ENCODE data around the gene SLCO4A1.

Gene SLCO4A1

DNA sequence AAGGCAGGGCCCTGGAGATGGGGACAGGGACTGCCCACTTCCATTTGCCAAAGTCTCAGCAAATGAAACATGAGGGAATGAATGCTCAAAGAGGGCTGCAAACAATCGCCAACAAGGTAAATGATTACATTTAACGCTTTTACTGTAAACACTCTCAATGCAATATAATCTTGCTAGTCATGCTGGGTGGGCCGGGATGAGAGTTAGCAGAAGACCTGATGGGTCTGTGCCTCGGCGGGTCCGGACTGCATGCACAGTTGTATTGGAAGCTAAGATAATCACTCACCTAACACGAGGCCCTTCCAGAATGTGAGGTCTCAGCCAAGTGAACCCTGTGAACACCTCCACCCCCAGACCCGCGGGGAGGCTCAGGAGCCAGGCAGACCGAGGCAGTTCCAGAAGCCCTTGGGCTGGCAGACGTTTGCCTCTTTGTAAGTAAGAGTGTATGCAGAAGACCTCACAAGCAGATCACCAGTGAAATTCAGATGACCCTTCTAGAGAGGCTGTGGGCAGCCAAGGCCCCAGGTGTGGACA lies 4.7 kb upstream of the SLCO4A1 start:
- no peak for DNase-seq (ENCODE audit: low read depth in 2 of 2)

DNA sequence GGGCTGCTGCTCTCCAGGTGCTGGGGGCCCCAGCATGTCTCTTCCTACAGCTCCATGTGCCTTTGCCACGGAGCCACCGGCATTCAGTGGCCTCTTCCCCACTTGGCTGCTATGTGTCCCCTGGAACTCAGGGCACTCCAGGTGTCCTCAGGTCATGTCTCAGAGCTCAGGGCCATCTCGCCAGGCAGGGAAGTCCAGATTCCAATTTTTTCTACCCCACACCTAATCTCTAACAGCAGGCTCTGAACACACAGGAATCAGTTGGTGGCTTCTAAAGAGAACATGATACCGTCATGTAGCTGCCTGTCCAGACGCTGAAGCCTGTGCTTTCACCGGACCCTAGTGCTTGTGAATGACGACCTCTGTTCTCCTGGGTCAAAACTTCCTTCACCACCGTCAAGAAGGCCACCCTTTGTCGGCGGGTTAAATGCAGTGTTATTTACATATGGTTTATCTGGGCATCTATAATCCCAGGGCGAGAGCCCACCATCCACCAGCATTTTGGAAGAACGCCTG lies 4.2 kb upstream of the SLCO4A1 start:
- no peak for DNase-seq (ENCODE audit: low read depth in 2 of 2)

DNA sequence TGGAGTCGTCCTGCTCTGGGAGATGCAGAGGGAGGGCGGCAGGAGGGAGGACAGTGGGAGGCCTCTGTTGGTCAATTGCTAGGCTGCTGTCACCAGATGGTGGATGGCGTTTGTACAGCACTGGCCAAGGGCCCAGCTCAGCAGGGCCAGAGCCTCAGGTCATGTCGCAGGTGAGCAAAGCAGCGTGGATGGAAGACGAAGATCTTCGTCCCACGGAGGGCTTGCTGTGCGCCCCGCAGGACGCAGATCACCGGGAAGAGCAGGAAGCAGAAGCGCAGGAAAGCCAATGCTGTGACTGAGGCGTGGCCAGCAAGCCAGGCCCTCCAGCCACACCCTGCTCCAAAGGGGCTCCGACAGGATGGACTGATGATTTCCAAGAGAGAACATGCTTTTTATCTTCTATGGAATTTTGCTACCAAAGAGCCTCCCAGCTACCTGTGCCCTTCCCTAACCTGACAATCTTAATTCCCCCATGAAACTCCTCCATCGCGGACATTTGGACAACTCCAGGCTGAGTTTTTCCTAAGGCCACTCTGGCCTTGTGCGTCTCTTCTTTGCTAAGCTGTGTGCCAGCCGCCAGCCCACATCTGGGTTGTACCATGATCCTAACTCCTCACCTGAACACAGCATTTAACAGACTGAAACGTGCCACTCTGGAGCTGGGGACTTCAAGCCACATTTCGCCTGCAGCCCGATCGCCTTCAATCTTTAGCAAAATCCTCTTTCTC lies 3.5 kb upstream of the SLCO4A1 start:
- no peak for DNase-seq (ENCODE audit: low read depth in 2 of 2)

DNA sequence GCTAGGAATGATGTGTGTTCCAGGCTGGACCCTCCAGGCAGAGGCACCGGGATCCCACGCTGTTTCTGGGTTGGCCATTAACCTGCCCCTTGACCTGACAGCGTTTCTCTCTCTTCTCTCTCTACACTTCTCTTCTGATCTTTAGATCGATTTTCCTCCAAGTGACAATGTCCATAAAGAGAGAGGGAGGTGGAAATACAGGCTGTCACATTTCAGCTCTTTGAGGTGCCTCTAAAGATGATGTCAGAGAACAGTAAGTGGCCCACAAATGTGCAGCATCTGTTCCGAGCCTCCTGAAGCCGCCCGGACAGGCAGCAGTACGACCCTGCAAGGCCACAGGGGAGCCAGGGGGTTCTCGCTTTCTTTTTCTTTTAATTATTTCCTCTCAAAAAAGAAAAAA lies 2.5 kb upstream of the SLCO4A1 start:
- DNase-seq (ENCODE audit: low read depth in 2 of 2): no peak

DNA sequence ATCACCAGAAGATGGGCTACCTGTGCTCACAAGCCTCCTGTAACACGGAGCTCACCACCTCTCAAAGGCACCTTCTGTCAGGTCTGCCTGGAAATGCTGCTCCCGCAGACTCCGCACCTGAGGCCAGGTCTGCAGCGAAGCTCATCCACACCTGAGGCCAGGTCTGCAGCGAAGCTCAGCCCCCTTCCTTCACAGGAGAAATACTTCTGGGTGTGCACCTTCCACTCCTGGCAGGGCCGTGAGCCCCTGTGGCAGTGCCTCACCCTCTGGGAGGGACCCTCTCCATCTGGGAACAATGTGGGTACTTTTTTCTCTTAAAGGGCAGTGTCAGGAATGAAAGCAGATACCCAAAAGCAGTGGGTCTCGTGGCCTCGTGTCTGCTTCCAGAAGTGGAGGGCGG lies 1.4 kb upstream of the SLCO4A1 start:
- no peak for DNase-seq (ENCODE audit: low read depth in 2 of 2)

DNA sequence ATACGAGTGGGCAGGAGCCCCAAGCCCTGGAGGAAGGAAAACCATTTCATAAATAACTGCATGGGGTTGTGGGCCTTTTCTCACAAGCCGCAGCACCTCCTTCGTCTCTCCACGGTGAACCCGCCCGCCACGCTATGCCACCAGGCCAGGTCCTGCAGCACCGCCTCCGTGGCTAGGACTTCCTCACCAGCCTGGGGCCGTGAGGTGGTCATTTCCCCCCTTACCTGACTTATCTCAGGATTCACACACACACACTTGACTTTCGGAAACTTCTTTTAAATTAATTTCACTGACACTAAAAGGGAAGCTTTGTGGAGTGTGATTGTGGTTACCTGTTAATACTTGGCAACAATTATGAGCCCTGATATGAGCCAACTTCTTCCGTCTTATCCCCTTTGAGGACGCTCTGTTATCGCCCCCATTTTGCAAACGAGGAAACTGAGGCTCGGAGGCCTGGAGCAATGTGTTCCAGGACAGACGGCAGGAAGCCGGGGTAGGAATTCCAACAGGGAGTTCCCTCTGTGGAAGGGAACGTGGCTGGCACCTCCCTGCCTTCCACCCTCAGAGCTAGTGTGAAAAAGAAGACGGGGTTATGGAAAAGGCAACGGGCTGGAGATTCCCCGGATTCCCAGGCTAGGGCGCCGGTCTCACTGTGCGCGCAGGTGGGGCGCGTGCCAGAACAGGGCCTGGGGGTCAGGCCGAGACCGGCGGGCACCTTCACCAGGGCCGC lies 817 bp upstream of the SLCO4A1 start:
- no peak for DNase-seq (ENCODE audit: low read depth in 2 of 2)

DNA sequence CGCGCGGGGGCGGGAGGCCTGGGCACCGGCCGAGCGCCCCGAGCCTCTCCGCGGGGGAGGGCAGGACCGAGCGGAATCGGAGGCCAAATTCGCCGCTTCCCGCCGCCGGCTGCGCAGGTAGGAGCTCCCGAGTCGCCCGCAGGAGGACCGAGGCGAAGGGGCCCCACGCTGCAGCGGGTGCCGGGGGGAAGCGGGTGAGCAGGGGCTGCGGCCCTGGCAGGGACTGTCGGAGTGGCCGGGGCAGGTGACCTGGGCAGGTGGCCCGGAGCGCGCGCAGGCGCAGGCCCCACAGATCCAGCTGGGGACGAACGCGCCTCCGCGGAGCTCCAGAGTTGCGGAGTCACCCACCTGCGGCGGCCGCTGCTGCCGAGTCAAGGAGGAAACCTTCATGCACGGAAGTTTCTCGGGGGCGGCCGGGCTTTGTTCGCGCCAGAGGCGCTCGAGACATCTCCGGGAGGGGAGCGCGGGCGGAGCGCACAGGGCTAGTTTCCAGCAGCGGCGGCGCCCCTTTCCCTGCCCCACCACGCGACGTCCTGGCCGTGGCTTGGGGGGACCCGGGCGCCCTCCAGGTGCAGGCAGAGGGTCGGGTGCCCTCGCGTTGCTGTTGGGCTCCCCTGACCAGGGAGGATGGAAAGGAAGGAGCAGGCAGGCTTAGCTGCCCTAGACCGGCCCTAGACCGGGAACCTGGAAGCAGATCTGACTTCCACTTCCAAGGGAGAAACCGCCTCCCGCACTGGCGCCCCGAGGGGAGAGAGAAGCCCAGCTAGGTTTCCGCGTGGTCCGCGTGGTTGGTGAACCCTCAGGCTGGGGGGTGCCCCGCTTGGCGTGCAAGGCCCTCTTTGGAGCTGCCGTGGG lies 590 bp downstream of the SLCO4A1 start:
- peak; percentile 36 to 47 for DNase-seq (ENCODE audit: low read depth in 2 of 2)

DNA sequence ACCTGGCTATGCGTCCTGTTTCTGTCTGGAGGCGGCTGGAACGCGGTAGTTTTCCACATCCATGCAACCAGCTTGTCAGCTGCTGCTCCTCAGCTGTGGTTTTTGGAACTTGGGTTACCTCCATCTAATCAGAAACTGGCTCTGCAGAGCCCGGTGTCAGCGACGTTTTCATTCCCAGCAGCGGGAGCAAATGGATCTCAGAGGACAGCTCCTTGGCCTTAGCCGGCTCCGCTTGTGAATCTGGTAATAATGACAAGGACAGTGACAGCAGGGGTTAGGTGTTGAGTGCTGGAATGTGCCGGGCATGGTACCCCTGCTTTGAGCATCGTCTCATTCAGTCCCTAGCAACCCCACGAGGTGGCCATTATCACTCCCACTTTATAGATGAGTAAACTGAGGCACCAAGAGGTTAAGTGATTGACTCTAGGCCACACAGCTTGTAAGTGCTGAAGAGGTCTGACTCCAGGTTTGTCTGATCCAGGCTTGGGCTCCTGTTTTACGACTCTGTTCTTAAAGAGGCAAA lies 1.3 kb downstream of the SLCO4A1 start:
- no peak for DNase-seq (ENCODE audit: low read depth in 2 of 2)

DNA sequence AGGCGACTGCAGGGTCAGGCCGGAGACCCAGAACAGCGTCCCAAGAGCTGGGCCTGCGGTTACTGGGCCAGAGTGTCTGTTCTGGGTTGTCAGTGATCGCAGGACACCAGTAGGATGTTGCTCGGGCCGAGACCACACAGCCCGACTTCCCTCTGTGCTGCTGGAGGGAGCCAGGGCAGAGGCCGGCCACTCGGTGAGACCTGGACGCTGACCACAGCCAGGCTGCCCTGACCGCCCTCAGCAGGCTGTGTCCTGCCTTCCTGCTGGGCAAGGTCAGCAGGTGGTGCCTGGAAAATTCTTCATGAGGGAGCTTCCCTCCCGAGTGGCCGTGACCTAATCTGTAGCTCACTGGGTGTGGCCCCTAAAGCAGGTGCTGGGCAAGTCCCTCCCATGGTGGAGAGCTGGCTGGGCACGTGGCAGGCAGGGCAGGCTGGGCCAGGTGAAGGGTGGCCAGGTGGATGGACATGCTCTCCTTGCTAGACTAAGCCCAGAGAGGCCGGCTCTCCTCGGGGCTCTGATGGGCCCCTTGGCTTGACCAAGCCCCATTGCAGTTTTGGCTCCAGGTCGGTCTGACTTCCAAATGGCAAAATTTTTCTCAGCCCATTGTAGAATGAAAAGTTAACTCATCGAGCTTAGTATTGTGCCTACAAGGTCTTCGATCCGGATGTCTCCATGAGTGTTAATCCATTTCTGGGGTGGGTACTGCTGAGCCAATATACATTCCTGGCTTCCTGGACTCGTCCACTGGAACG lies 1.9 kb downstream of the SLCO4A1 start:
- no peak for DNase-seq (ENCODE audit: low read depth in 2 of 2)

DNA sequence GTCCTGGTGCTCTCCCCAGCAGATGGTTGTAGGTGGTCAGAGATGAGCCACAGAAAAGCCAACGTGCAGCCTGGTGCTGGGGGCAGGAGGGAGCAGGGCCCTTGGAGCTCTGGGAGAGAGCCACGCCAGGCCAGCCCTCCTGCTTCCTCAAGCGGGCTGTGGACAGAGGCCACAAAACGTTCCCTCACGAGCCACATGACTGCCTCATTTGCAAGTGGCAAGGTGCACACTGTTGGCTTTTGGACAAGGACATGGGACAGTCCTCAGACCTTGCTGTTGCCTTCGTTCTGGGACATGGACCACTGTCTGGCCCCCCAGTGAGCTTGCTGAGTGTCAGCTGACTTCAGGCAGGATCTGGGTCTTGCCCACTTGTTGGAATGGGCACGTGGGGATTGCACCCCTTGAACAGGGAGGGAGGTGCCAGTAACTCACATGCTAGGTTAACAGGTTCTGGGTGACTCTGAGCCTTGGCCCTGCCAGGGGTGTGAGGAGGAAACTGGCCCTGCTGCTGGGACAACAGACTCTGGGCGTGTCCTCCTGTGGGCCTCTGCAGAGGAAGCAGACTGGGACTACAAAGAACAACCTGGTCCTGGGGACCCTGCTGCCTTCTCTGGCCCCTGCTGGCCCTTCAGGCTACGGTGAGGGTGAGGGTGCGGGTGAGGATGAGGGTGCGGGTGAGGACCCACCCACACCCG lies 2.6 kb downstream of the SLCO4A1 start:
- DNase-seq (ENCODE audit: low read depth in 2 of 2): no peak

DNA sequence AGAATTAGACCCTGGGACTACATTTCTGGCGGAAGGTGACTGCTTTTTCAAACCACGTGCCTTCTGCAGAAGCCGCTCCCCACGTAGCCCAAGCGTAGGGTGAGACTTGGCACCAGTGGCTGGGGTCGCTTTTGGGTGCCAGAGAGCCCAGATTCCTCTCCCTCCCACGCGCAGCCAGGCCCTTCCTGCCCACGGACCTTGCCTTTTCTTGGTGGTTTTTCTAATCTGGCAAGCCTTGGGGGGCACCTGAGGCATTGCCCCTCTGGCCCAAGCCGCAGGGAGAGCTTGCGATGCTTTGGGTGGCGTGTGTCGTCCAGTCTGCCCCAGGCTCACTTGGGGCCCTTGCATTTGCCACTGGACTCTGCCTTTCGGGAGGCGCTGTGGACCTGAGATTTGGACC lies 3.3 kb downstream of the SLCO4A1 start:
- DNase-seq (ENCODE audit: low read depth in 2 of 2): no peak

DNA sequence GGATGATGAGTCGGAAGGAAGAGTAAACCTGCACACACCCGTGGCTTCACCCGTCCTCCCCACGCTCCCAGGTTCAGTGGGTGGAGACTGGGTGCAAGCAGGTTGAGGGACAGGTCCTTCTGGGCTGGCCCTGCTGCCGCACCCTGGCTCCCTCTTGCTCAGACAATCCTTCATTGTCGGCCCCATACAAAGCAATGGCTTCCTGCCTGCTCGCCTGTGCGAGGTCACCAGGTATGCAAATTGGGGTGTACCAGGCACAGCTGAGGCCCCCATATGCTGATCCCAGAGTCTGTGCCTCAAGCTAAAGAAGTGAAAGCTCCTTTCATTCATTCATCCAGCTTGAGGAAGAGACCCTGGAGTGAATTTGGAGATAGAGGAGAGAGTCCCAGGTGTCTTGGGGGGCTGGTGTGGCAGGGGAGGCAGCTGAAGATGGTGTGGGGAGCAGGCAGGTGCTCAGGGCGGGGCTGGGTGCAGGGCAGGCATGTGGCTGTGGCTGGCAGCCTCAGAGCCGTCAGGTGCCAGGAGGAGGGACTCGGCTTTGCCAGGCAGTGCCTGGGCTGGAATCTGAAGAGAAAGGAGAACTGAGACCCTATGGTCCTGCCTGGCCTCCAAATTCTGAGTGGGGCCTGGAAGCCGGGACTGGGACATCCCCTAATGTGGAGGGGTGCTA lies 4.7 kb downstream of the SLCO4A1 start:
- DNase-seq (ENCODE audit: low read depth in 2 of 2): no peak

DNA sequence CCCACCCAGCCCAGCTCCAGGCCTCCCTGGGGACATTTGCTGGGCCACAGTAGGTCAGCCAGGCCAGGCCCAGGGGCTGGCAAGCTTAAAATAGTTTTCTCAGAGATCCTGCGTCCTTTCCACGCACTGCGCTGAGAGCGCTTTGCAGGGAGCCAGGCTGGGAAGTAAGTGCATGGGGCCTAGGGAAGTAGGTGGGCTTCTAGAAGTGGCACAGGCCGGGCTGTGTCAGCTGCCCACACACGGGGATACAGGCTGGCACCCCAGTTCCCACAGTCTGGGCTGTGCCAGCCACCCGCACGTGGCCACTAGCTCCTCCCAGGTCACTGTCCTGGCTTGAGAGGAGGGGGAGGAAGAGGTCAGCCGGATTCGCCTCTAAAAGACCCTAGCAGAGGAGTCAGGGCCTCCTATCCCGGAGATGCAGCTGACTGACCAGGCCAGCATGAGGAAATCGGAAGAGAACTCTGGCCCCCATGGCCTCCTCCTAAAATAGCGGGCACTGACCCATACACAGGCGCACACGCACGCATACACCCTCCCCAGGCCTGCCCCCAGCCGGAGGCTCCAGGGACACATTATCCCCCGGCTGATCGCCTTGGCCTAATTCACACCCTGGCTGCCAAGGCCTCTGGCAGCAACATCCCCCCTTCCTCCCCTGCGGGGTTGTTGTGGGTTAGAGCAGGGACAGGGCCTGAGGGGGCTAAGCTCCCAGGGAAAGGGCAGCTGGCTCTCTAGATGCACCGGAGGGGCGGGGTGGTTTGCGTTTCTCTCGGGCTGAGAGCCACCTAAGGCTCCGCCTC lies 5.4 kb downstream of the SLCO4A1 start:
- DNase-seq (ENCODE audit: low read depth in 2 of 2): no peak

DNA sequence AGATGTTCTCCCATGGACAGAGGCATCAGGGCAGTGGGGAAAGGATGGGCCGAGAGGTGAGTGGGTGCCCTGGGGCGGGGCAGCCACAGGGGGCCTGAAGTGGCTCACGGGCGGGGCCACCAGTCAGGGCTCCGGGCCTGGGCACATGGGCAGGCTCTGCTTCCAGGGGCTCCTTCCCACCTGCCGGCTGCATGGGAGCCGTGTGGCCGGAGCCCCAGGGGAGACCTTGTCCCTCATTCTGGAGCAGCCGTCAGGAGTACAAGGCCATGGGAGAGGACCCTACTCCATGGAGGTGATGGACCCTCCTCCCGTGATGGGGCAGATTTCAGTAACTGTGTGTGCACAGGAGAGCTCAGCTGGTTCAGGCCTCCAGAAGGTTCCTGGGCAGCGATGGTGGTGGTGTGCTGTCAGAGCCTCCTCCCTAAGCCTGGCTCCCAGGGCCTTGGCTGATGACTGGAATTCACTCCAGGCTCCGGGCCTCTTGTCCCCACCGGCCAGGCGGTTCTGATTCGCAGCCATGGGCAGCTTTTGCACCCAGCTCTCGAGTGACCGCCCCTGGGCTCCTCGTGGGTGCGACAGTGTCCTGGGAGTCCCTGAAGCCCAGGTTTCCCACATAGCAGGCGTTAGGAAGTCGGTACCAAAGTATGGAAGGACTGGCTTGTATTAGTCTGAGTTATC lies 6.2 kb downstream of the SLCO4A1 start:
- no peak for DNase-seq (ENCODE audit: low read depth in 2 of 2)

DNA sequence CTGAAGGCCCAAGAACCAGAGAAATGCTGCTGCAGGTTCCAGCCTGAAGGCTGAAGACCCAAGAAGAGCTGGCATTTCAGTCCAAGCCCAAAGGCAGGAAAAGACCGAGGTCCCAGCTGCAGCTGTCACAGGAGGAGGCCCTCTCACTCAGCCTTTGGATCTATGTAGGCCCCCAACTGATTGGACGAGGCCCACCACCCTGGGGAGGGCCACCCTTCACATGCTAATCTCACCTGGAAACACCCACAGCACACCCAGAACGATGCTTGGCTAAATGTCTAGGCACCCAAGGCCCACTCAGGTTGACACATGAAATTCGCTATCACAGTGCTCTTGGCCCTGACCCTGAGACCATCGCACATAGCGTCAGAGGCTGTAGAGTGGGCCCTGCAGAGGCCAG lies 6.8 kb downstream of the SLCO4A1 start:
- no peak for DNase-seq (ENCODE audit: low read depth in 2 of 2)

DNA sequence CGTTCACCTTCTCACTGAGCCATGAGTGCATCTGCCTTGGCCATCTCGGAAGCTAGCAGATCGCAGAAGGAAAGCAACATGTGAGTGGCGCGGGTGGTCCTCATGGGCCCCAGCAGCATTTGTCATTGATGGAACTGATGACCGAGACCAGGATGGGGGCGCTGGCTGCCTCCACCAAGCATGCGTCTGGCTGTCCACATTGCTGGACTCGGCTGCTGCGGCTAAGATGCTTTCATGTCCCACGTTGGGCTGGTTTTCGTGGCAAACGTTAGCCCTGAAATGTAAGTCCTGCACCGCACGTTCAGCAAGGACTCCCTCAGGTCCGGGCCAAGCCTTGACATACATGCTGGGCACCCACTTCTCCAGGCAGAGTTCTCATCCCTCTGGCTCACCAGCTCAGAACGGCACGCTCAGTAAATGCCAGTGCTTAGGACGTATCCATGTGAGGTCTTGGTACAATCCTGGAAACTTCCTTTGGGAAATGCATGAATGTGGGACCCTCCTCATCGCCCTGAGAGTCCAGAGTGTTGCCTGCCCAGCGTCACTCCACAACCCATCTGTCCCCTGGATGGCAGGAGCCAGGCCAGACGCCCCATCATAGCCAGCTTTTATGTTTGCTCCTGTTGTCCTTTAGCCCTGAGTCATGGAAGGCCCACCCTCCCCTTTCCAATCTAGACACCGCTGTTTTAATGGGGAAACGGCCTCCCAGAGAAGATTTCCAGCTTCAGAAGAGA lies 8.4 kb downstream of the SLCO4A1 start:
- no peak for DNase-seq (ENCODE audit: low read depth in 2 of 2)

DNA sequence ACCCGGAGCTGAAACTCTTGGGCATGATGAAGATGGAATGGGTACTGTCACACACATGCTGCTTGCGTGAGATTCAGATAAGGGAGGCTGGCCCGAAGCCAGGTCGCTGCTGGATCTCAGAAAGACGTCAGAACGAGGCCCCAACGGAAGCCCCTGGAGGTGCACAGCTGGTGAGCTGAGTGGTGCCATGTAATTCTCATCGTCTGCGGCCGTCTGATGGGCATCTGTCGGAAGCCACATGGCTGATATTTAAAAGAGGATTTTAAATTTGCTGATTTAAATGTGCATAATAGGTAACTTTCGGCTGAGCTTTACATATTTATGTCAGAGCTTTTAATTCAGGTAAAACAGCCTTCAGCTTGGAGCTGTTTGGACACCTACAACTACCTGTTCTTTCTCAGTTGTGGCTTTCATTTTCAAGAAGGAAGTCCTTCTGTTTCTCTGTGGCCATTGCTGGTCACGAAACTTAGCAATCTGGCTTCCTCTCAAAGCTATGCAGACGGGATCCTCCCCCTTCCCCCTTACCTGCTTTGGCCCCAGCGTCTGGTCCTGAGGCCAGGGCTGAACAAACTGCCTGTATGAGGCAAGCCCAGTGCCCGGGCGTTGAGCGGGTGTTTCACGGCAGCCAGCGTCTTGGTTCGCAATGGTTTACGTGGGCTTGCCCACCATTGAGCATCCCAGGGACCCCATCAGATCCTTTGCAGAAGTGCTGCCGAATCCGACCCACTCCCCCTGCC lies 9.2 kb downstream of the SLCO4A1 start:
- DNase-seq (ENCODE audit: low read depth in 2 of 2): peak; percentile 55 to 64

Data from stimulated activated CD4-positive, alpha-beta T cell treated with anti-CD3 and anti-CD28 coated beads, Interleukin-15, amount 100 ng/mL, for 48 hours (primary cell).